ENCODE results near the gene YTHDF1.

- TF ChIP-seq GATA2 (IDR thresholded peaks at IDR 0.05; ENCODE audit: low read depth, low read length) (no peak), GATA3 (IDR thresholded peaks at IDR 0.05; ENCODE audit: low read depth, low read length) (no peak)
Observed at GRCh38 chr20:63216041-63216848, at the start of gene YTHDF1.
